ENCODE data around the gene ACVR1.
"Not testable (repeated sequence)": the region's sequence is repeated elsewhere in the genome, so short reads cannot be mapped to it uniquely, and the experiment has no call there.

Gene ACVR1

DNA sequence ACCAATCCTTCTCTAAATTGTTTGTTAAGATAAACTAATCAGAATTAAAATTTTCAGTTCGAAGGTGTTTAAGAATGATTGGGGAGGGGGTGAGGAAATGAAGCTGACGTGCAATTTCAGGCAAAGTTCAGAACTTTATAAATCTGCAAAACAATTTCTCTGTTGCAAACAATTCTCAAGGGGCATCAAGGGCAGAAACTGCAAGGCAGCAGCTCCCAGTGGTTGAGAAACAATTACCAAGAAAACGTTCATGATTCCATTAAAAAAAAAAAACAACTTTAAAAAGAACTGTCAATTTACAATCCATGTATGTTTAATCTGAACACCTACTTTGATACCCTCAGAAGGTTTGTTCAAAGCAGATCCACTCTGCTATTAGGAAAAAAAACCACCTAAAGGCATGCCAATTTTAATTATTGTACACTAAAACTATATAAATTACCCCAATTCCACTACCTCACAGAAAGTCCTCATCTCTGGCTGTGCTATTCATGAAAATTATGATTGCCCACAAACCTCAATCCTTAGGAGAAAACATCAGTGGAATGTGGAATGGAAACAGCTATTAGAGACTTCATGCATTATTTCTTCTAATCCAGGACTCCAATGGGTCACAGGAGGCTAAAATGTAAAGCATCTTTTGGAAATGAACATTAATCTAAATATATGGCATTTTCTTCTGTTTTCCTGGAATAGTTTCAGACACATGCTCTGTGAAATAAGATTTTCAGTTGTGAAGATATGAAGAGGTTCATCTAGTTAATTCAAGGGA, 127.6 kb downstream of the ACVR1 start:
- DNase-seq, result no peak

- DNase-seq, result no peak
Observed at GRCh38 chr2:157747695-157748370, 128.3 kb downstream of the ACVR1 start.

GRCh38 chr2:157747280-157747679, 128.8 kb downstream of the ACVR1 start:
- no peak for DNase-seq

- no peak for DNase-seq
Observed at GRCh38 chr2:157746234-157746950, 129.7 kb downstream of the ACVR1 start.

DNA sequence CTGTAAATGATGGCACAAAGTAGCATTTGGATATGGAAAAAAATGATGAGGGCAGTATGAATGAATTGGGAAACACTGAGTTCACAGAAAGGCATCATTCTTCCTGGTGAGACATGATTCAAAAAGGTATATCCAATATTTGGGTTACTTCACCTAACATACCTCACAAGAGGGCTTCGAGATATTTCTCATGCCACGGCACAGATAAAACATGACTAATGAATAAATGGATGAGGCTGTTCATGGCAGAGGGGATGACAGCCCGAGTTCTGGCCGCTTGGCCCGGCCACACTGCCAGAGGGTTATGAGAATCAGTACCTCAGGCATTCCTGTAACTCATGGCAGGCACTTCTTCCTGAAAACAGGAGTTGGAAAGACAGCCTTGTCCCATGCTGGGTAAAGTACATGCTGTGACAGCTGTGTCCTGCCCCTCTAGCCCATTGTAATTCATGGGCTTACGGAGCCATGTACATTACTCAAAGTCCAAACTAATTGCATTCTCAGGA, 131.5 kb downstream of the ACVR1 start:
- DNase-seq, result no peak

- no peak for DNase-seq
Observed at GRCh38 chr2:157743051-157743450, 133.1 kb downstream of the ACVR1 start.

- no peak for DNase-seq
Observed at GRCh38 chr2:157741819-157742484, 134.2 kb downstream of the ACVR1 start.

DNA sequence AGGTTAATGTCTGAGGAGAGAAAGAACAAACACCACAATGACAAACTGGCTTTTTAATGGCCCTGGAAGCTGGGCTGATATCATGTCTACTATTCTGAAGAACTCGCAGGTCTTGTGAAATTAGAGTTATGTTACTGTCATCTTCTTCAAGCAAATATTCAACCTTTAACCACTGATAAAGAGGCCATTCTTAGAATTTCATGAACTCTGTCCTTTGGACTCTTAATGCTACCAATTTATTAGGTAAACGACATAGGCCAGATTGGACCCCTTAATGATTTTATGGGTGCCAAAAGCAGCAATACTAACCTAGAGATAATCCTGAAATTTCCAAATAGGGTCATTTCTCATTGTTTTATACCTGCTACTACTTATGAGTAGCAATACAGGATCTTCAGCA, 138.5 kb downstream of the ACVR1 start:
- no peak for DNase-seq

- DNase-seq, result no peak
Observed at GRCh38 chr2:157735532-157735931, 140.6 kb downstream of the ACVR1 start.

- no peak for DNase-seq
Observed at GRCh38 chr2:157733263-157733662, 142.9 kb downstream of the ACVR1 start.

DNA sequence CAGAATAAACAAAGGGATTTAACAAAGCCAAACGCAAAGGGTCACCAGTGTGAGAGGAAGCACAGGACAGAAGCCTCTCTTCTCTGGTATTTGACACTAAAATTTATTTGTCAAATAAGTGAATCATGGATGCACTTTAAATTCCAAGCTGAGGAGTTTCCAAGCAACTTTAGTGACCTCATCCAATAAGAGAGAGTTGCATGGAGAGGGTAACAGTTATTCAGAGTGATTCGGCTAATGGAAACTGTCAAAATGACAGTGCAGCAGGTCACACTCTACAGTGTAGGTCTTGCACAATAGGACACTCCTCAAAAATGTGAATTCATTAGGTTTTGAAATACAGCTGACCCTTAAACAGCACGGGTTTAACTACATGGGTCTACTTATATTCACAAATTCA, 143.5 kb downstream of the ACVR1 start:
- no peak for DNase-seq

- no peak for DNase-seq
Observed at GRCh38 chr2:157727693-157728092, 148.4 kb downstream of the ACVR1 start.

GRCh38 chr2:157726946-157727345, 149.2 kb downstream of the ACVR1 start:
- DNase-seq, result no peak

GRCh38 chr2:157725846-157726245, 150.3 kb downstream of the ACVR1 start:
- DNase-seq, result peak; percentile 30

DNA sequence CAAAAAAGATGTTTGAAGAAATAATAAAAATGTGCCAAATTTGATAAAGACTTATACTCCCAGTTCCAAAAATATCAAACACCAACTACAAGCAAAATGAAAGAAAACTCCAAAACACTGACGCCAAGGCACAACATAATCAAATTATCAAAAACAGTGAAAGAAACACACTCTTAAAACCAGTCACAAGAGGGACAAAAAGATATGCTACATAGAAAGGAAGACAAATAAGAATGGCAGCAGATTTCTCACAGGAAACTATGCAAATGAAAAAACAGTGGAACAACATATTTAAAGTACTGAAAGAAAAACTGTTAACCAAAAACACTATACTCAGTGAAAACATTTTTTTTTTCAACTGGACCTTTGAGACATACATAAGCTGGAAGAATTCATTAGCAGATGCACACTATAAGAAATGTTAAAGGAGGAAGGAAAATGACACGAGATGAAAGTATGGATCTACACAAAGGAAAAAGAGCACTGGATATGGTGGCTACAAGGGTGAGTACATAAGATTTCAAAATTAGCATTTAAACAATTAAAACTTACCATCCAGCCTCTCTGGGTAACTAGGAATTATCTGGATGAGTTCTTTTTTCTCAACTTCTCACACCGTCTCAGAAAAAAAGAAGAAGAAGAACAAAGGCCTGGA, 153.4 kb downstream of the ACVR1 start:
- peak; percentile 28 for DNase-seq

DNA sequence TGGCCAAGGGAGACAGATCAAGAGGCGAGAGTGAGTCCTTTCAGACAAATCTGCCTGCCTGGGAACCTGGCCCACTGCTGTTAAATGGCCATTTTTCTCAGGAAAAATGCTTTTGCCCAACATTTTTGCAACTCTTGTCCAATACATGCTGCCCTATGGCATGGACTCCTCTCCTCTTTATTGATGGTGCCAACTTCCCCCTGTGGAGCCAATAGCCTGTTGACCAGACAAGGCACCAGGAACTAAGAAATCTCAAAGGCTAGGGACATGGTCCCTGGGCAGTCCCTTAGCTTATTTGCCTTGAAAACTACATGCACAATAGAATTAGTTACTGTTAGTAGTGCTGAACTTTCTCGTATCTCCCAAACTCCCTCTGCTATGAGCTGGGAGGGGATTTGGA, 155.6 kb downstream of the ACVR1 start:
- DNase-seq, result no peak

GRCh38 chr2:157704653-157705052, 171.5 kb downstream of the ACVR1 start:
- not testable (repeated sequence) for DNase-seq

DNA sequence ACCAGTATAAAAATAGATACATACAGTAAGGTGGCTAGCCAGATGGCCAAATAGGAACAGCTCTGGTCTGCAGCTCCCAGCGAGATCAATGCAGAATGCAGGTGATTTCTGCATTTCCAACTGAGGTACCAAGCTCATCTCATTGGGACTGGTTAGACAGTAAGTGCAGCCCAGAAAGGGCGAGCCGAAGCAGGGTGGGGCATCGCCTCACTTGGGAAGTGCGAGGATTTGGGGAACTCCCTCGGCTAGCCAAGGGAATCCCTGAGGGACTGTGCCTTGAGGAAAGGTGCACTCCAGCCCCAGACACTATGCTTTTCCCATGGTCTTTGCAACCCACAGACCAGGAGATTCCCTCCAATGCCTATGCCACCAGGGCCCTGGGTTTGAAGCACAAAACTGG, 172.0 kb downstream of the ACVR1 start:
- not testable (repeated sequence) for DNase-seq

DNA sequence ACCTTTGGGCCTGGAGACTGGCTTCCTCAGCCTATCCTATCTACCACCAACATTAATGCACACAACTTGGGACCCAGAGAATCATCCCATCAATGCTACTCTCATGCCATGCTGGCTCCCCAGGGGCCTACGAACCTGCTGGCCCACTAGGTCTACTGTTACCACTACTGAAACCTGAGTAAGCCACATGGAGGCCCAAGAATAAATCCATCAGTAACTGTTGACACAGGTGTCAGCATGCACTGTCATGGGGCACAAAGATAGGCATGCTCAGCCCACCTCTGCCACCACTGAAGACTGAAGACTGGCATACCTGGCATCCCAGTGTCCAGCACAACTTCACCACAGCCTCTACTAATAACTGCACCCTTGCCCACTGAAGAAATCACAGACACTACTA, 176.3 kb downstream of the ACVR1 start:
- no peak for DNase-seq

DNA sequence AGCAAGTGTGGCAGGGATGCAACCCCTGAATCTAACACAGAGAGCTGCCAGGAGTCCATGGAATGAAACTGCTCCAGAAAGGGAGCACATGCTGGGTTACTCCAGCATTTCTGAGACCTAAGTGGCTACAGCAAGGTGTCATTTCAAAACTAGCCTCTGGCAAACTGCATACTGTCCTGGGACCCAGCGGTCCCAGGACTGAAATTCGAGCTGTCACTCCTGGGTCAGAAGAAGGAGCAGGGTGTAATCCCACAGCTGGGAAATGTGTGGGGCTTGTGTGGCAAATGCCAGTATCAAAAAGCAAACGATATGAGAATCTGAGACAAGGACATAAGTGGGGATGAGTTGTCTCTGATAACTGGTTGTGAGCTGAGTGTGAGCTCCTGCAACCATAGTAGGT, 177.1 kb downstream of the ACVR1 start:
- DNase-seq, result no peak

GRCh38 chr2:157698430-157698829, 177.7 kb downstream of the ACVR1 start:
- DNase-seq, result no peak

DNA sequence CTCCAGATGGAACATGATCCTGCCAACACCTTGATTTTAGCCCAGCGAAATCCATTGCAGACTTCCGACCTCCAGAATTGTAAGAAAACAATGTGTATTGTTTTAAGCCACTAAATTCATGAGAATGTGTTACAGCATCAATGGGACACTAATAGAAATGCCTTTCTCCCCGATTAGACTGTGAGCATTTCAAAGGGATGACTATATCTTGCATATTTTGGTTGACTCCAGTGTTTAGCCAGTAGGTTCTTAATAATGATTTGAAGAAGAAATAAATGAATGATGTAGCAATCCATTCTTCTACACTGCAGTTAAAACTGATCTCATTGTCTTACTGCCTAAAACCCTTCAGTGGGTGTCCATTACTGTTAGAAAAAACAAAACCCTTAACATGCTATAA, 180.1 kb downstream of the ACVR1 start:
- no peak for DNase-seq

DNA sequence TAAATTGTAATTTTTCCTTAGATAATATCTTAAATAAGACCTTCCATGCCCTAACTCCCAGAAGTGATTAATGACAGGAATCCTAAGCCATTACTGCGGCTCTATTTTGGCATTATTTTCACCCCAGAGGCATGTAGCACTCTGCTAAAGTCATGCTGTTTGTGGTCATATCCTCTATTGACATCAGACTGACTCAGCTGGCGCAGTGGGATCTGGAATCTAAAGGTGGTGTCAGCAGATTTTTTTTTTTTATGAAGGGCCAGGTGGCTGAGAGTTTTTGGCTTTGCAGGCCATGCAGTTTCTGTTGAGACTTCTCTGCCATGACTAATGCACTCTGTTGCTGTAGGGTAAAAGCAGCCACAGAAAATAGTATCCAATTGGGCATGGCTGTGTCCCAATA, 183.4 kb downstream of the ACVR1 start:
- no peak for DNase-seq
